Measurements from ENCODE around the gene L3MBTL3.

L3MBTL3 gene

DNA sequence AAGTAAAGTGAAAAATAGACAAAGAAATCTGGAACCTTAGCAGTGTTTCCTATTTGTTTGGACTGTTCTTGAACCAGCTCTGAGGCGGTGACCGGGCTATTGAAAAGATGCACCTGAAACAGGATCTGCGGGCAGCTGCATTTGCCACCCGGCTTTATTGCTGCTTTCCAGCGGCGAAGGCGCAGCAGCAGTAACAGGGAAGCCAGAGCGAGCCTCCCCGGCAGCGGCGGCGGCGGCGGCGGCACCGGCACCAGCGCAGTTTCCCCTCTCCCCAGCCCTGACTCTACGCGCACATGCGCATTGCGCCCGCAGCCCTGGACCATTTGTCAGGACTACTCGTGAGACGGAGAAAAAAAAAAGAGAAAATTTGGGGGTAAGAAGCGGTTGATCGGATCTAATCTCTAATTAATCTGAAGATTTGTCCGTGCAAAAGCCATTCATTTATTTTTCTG, at the start of gene L3MBTL3:
Gene L3MBTL3, plus strand, starts transcription at position 290 of the 452 bp plus-strand sequence. CDS start 24,119 bp downstream, outside the sequence.
- DNase-seq: peak; percentile 49

DNA sequence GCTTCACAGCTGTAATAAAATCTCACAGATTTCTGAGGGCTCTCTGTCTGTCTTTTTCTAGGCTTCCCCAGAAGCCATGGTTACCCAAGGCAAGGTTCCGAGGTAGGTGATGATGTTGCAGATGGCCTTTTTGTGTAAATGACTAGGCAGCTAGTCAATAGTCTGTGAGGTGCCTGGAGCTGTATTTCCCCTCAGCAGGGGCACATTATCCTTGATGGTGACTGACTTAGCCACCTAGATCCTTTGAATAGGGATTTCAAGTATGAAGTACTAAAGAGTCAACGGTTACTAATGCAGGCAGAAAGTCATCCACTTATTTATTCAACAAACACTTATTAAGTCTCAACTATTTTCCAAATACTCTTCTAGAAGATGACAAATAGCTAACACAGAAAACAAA, 49.3 kb upstream of the L3MBTL3 start:
- no peak for DNase-seq

DNA sequence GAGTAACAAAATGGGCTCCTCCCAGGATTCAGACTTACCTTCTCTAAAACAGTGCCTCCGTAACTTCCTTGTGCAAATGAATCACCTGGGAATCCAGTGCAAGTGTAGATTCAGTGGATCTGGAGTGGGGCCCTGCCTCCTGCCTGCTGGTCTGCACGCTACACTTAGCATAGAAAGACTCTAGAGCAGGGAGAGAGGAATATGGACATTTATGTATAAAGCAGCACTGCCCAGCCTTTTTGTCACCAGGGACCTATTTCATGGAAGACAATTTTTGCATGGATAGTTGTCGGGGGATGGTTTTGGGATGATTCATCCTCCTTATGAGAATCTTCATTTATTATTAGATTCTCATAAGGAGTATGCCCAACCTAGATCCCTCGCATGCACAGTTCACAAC, 42.3 kb upstream of the L3MBTL3 start:
- no peak for DNase-seq

DNA sequence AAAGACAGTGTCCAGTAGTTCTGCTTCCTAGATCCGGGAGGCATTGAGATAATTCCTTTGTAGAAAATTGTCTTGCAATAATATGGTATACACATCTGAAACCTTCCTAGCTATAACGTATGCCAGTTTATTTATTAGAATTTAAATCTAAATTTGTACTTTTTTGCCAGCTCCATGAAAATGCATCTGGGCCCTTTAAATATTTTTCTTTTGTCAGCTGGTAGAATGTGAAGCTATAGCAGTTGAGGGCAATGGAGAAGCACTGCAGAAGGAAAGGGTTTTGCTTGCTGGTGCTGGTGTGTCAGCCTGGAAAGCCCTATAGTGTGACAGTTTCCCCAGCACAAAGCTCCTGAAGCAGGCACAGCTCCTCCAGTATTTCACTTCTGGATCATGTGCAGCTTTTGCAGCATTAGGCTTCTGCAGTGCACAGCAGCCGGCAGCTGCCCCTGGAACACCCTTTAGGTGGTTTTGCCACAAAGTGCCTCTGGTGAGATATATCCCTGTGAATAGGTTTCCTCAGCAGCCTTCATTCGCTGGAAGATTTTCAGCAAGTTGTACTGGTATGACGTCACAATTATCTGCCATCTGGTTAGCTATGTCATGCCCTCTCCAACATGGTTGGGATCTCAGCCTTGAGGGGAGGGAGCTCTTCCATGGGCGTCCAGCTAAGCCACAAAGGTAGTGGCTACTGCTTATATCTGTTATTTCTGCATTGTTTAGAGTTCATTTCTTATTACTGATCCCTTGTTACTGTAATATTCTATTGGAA, 40.0 kb upstream of the L3MBTL3 start:
- no peak for DNase-seq

DNA sequence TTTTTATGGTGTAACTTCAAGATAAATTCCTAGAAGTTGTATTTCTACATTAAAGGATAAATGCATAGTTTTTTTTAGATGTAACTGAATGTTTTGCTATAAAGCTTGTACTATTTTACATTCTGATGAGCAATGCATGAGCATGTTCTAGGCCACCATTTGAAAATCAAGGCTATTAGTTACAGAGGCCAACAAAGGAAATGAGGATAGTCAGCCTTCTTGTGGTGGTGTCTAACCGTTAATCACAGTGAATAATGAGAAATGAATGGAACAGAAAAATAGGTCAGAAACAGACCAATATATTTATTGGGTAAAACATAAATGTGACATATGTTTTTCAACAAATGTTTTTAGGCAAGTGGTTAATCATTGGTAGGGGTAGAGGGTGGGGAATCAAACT, 37.6 kb upstream of the L3MBTL3 start:
- no peak for DNase-seq

DNA sequence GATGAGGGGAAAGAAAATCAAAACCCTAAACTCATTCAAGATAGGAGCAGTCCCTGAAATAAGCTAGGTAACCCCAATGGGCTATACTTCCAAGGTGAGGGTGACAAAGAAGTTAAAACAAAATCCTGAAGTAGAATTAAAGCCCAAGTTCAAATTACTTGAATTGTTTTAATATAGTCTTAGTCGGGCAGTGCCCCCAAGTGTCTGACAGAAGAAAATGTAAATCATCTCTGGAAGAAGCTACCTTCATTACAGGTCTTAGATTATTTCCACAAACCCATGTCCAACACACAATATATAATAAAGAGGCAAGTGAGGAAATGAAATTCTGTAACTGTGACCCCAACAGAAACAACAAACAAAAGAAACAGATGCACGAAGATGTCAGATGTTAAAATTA, 36.8 kb upstream of the L3MBTL3 start:
- no peak for DNase-seq

DNA sequence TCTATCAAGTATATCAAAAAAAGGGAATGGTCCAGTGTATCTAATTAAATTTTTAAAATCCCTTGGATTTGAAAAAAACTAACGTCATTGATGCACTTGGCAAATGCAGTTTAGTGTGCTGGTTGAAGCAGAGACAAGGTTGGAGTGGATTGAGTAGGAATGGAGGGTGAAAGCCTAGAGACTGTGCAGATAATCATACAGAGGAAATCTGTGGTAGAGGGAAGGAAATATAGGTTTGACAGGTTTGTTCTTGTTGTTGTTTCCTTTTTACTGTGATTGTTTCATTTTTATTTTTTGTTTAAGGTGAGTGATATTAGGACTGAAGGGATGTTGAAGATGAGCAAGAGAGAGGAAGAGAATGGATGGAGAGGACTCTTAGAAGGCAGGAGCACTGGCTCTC, 29.0 kb upstream of the L3MBTL3 start:
- DNase-seq: no peak

DNA sequence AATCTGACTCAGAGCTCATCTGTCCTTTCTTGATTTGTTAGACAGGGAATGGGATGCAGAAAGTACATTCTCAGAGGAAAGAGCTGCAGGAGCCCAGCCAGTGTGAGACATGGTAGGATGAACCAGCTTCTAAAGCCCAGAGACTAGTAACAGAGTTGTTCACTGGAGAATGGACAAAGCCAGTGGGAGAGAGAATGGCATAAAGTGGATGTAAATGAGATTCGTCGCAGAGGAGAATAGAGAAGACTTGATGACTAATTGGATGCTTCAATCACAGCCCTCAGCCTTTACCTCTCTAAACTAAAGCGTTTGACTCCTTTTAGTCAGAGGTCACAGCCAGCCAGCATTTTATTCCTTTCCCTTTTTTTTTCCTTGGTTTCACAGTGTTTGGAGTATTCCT, 25.5 kb upstream of the L3MBTL3 start:
- DNase-seq: no peak

DNA sequence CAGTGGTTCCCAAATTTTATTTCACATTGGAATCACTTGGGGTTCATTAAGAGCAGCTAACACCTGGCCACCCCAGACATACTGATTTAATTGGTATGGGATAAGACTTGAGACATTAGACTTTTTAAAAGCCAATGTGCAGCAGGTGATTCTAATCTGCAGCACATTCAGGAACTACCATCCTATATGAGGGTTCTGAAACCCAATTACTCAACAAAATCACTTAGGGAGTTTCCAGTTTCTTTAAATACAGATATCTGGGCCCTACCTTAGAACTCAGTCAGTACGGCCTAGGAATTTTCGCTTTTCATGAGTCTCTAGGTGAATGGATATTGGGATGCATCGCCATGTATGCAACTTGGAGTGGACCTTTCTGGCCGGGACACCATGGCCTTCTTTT, 24.0 kb upstream of the L3MBTL3 start:
- DNase-seq: no peak

DNA sequence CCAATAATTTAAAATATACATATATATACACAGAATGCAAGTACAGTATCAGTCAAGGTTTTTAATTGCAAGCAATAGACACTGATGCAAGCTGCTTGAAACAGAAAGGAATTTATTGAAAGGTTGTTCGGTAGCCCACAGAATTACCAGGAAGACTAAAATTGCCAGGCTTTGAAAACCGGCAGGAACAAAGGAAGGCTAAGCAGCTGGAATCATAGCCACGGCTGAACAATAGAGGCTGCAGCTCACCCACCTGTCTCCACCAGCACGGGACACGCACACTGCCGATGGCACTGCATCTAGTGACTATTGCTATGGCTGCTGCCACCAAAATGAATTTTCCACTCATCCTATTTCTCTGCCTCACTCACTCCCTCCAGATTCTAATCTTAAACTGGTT, 22.0 kb upstream of the L3MBTL3 start:
- no peak for DNase-seq

DNA sequence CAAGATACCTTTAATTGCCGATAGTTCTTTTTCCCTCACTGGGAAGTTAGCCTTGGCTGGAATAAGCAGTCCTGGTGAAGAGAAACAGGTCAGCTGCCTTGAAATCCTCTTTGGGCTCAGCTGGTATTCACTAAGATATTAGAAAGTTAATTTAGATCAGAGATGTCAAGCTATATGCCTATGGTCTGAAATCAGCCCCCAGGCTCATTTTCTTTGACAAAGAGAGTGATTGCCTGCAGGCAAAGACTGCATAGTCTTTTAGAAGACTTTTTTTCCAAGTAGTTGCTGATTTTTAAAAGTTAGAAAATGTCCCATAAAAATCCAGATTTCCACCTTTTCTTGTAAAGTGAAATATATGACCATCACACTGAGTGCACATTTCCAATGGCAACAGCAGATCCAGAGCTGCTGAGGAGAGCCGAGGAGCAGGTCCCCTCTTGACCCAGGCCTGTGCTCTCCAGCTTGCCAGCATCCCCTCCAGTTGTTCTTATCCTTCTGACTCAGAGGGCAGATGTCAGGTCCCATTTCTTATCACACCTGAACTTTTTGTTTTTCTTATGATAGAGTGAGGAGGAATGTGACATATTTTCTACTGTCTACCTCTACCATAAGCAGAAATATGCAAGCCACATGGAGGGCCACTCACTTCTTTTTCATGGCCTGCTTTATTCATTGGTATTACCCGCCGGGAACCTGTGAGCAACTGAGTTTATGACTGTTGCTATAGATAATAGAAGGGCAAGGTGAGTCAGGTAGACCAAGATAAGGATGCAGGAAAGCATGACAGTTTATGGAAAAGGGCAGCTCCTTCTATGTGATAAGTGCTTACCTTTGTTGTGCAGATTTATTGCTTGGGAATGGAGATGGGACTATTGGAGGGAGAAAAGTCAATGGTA, 17.6 kb upstream of the L3MBTL3 start:
- no peak for DNase-seq

DNA sequence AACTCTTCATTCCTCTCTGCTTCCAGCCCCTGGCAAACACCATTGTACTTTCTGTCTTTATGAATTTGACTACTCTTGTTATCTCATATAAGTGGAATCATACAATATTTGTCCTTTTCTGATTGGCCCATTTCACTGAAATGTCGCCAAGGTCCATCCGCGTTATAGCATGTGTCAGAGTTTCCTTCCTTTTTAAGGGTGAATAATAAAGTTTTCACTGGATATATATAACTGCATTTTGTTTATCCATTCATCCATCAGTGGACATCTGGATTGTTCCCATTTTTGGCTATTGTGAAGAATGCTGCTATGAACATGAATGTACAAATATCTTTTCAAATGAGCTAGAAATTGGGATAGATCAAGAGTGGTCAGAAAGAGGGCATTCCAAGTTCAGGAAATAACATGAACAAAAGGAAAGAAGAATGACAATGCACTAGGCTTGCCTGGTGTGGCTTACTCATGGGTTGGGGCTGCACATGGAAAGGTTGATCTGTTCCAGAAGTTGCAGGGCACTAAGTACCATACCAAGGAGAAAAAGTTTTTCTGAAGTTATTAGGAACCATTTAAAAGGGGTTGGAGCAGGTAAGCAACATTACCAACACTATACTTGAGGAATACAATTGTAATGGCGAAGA, 10.0 kb upstream of the L3MBTL3 start:
- no peak for DNase-seq

DNA sequence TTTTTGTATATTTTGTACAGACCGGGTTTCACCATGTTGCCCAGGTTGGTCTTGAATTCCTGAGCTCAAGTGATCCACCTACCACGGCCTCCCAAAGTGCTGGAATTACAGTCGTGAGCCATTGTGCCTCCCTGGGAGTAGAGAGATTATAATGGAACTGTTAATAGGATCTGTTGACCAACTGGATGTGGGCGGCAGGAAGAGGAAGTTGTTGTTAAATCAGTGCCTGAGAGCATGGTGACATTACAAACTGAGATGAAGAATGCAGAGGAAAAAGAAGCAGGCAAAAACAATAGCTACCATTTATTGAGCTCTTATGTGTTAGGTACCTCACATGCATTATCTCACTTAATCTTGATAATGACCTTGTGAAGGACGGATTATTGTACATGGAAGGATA, 9.2 kb upstream of the L3MBTL3 start:
- no peak for DNase-seq

DNA sequence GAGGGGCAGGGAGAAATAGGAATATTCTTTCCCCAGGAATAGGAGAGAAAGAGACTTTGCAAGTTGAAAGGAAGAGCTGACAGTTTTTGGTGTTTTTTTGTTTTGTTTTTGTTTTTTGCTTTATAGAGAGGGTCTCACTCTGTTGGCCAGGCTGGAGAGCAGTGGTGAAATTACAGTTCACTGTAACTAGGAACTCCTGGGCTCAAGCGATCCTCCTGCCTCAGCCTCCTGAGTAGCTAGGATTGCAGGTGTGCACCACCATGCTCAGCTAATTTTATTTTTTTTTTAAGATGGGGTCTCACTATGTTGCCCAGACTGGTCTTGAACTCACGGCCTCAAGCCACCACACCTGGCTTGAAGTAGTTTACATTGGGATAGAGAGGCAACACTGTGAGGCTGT, 8.0 kb upstream of the L3MBTL3 start:
- no peak for DNase-seq

DNA sequence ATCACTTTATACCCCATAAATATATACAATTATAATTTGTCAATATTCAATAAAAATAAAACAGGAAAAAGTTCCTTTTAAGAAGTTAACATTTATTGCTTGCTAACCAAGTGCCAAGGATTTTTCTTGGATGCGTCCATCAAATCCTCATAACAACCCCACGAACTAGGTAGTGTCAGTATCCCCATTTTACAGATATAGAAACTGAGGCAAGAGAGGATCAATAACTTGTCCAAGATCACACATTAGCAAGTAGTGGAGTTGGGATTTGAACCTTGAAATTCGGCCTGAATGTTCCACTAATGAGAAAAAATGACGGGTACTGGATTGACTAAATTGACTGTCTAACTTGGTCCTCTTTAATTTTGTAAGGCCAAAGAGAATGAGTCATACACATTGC, 5.7 kb upstream of the L3MBTL3 start:
- DNase-seq: no peak

DNA sequence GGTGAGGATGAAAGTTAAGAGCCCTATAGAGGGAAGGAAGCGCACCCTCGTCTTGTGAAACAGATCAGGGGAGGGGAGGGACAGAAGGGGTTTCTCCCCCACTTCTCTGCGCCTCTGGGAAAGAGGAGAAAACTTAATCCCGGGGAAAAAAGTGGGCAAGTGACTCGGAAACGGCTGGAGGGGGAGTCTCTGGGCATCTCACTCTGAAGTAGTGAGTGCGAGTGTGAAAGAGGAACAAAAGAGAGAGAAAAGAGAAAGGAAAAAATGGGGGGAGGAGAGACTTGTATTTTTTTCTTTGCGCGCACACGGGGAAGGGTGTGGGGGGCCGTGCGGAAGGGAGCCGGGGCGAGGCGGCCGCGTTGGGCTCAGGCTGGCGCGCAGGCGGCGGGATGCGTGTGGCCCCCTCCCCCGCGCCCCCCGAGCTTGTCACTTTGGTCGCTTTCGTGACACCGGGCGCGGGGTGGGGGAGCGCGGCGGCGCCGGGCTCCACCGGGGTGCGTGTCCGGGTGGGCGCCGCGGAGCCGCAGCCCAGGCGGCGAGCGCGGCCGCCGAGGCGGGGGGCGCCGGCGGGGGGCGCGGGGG, 454 bp downstream of the L3MBTL3 start:
- no peak for DNase-seq

DNA sequence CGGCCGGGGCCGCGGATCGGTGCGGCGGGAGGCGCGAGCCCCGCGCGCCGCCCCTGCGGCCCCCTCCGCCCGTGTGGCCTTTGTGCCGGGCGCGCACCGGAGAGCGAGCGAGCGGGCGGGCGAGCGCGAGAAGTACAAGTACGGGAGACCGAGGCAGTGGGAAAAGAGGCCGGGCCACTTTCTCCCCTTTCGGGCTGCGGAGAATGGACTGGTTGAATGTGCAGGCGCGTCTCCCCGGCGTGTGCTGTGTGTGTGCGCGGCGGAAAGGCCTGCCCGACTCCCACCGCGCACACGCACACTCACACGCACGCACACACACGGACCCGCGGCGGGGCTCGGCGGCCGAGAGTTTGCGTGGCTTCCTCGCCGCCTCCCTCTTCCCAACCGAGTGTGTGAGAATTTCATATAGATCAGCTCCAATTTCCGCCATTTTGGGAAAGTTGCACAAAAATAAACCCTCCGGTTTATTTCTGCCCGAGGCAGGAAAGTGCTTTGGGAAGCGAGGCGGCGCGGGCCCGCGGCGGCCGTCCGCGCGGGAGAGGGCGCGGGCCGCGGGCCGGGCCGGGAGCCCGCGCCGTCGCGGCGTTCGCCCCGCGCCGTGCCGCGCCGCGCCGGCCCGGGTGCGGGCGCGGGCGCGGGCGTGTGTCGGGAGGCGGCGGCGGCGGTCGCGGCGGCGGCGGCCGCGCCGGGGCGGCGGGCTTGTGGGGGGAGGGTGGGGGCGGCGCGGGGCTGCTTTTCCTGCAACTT, 1.1 kb downstream of the L3MBTL3 start:
- no peak for DNase-seq

DNA sequence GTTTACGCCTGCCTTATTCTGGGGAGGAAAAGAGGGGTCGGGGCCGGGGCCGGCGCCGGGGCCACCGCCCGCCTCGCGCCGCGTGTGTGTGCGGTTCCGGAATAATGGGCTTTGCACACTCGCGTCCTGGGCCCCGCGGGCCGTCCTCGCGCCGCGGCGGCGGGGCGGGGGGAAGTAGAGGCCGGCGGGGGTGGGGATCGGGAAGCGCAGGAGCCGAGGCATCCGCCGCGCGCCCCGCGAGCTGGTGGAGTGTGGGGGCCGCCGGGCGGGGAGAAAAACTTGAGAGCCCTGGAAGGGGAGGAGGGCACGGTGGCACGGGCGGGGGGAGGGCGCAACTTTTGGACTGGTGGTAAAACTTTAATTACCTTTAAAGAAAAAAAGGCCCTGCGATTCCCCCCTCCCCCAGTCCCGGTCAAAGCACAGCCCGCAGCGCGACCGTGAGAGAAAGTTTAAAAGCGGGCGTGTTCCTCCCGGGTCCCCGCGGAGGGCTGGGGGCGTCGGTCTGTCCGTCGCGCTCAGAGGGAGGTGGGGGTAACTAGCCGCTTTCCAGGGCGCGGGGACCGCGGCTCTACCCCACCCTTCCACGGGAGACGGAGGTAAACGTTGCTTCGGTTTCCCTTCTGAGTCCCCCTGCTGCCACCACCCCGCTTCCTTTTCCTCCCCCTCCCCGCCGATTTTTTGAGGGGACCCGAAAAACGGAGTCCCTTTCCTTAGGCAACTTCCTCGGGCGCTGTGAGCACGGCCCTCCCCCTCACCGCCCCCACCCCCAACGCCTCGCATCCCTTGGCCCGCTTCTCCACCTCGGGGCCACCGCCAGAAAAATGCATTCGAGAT, 1.9 kb downstream of the L3MBTL3 start:
- DNase-seq: no peak

DNA sequence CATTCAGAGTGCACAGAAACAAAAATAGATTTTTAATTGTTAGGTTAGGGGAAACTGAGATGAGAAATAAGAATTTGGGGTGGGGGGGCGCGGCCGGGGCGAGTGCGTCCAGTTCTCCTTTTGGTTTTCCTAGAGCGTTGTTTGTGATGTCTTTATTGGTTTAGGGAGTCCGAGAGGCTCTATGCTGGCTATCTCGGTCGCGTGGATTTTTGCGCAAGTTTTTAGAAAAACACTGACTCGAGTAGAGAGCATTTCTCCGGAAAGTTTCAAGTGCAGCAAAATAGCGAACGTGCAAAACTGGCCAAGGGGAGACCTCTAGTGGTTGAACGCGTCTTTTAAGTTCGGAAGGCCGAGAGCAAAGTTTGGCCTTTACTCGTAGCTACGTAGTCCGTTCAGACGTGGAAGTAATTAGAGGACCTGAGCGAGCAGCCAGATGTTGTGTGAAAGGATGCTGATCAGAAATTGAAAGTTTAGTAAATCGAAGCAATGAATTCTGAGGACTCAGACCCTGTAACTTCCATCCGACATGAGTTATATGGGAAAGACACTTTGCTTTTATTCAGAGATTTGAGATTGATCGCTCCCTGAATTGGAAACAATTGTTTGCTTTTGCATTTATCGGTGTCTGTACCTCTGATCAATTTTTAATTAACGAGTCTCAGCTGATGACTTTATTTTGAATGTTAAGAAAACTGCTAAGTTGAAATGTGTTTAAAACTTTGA, 2.7 kb downstream of the L3MBTL3 start:
- DNase-seq: peak; percentile 39

DNA sequence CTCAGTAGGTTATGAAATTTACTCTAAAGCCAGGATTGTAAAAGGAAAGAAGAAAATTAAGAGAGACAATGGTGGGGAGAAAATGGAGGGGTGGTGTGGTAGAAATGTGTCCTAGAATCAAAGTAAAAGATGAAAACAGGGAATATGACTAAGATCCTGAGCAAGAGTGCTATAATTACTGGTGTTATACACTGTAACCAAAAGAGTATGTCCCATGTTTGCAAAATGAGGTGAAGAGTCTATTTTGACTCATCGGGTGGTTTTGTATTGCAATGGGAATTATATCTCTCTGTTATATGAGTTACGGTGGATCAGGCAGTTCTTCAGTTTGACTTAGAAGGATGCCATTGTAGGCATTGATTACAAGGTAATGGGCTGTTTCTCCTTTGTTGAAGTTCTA, 8.5 kb downstream of the L3MBTL3 start:
- no peak for DNase-seq

DNA sequence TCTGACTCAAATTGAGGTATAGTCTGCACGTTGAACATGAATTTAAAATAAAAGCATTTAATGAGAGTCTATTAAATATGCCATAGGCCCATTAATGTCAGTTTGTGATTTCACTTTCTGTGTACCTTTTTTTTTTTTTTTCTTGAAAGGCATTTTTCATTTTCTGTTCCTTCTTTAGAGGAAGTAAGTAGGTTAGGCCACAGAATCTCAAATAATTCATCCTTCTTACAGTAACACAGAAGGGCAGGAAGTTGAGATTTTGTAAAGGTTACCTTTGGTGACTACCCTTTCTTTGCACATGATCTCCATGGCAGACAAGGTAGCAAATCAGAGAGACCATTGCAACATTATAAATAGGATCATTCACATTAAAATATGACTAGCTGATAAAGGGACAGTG, 9.6 kb downstream of the L3MBTL3 start:
- no peak for DNase-seq
